GM19372 (cell line): ENCODE measurements around the gene RBM27.
"Not testable (repeated sequence)": the region's sequence is repeated elsewhere in the genome, so short reads cannot be mapped to it uniquely, and the experiment has no call there.

ENCODE experiments used
- ATAC-seq: cut with Tn5 transposase; IDR thresholded peaks from one replicate; pipeline ENCODE4 v1.9.1; 2021; ENCODE audit warnings: mild to moderate bottlenecking, low read depth, moderate library complexity; ENCODE audit not compliant: unreplicated experiment

The RBM27 gene

GRCh38 chr5:146203011-146203871 is at the start of gene RBM27:
Gene RBM27, plus strand, starts transcription at chr5:146203605. Its CDS starts 161 bp downstream, at chr5:146203766.
- ATAC-seq = peak; percentile 99

- ATAC-seq = no peak
Observed at GRCh38 chr5:146158255-146158654, 45.1 kb upstream of the RBM27 start.

GRCh38 chr5:146164382-146164781 is 39.0 kb upstream of the RBM27 start:
- no peak for ATAC-seq

- ATAC-seq = no peak
Observed at GRCh38 chr5:146165460-146165859, 37.9 kb upstream of the RBM27 start.

GRCh38 chr5:146165903-146166302 is 37.5 kb upstream of the RBM27 start:
- ATAC-seq = no peak

- ATAC-seq = no peak
Observed at GRCh38 chr5:146169076-146169475, 34.3 kb upstream of the RBM27 start.

GRCh38 chr5:146173049-146173448 is 30.4 kb upstream of the RBM27 start:
- peak; percentile 66 for ATAC-seq

GRCh38 chr5:146173597-146173996 is 29.8 kb upstream of the RBM27 start:
- ATAC-seq = peak; percentile 93

- no peak for ATAC-seq
Observed at GRCh38 chr5:146176805-146177204, 26.6 kb upstream of the RBM27 start.

GRCh38 chr5:146179696-146180095 is 23.7 kb upstream of the RBM27 start:
- no peak for ATAC-seq

GRCh38 chr5:146183403-146183802 is 20.0 kb upstream of the RBM27 start:
- ATAC-seq = not testable (repeated sequence)

GRCh38 chr5:146185161-146185560 is 18.2 kb upstream of the RBM27 start:
- ATAC-seq = no peak

- no peak for ATAC-seq
Observed at GRCh38 chr5:146188358-146188757, 15.0 kb upstream of the RBM27 start.

- ATAC-seq = no peak
Observed at GRCh38 chr5:146192571-146193043, 10.8 kb upstream of the RBM27 start.

GRCh38 chr5:146193285-146193684 is 10.1 kb upstream of the RBM27 start:
- ATAC-seq = no peak

- ATAC-seq = not testable (repeated sequence)
Observed at GRCh38 chr5:146194997-146195396, 8.4 kb upstream of the RBM27 start.

GRCh38 chr5:146196459-146197048 is 6.9 kb upstream of the RBM27 start:
- ATAC-seq = no peak

GRCh38 chr5:146199176-146199815 is 4.1 kb upstream of the RBM27 start:
- no peak for ATAC-seq

- ATAC-seq = not testable (repeated sequence)
Observed at GRCh38 chr5:146201795-146202194, 1.6 kb upstream of the RBM27 start.

GRCh38 chr5:146203872-146204192 is 427 bp downstream of the RBM27 start:
- no peak for ATAC-seq

- ATAC-seq = no peak
Observed at GRCh38 chr5:146205499-146206202, 2.2 kb downstream of the RBM27 start.
